ENCODE results near the gene KRT84. TPM values are rescaled to one million over a fixed set of nuclear protein-coding genes. Genes with fewer than 3 reads are reported as not detected.
"Not testable (repeated sequence)": the region's sequence is repeated elsewhere in the genome, so short reads cannot be mapped to it uniquely, and the experiment has no call there.

KRT84 gene
- total and polyA plus RNA-seq, 2 donors, result 0.94 to 2.5 TPM

DNA sequence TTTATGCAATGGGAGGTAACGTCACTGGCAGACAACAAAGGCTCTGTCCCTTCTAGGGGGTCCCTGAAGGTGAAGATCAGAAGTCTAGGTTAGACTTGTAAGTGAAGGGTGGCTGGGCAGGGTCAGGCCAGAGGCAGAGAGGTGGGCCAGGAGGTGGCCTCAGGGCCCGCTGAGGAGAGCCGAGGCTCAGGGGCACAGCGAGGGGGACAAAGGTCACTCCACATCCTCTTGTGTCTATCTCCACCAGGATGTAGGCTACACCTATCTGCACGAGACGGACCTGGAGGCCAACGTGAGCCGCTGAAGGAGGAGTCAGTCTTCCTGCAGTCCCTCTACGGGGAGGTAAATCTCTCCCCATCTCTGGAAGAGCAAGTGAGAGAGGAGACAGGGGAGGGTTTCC lies 38.4 kb downstream of the KRT84 start:
- H3K27ac ChIP-seq (ENCODE audit: low read depth in 1 of 2, low read length in 1 of 2), result no peak overlapping the region
- peaks cover 0 to 19% of the 10 kb centered on the region in 2 donors for H3K27me3 ChIP-seq (ENCODE audit: control insufficient read depth in 2 of 2, insufficient read depth in 1 of 2, low read length in 1 of 2)
- H3K36me3 ChIP-seq (ENCODE audit: control insufficient read depth in 2 of 2, insufficient read depth in 2 of 2, low read length in 1 of 2), result no peaks in the 10 kb centered on the region
- no peaks in the 10 kb centered on the region for H3K9me3 ChIP-seq (ENCODE audit: control insufficient read depth in 2 of 2, insufficient read depth in 1 of 2, low read length in 1 of 2)
- no peak for DNase-seq (ENCODE audit: low read depth in 6 of 9, low spot score in 9 of 9)
- peaks cover 0 to 4% of the 10 kb centered on the region in 2 donors for H3K4me1 ChIP-seq (ENCODE audit: control insufficient read depth in 2 of 2, insufficient read depth in 2 of 2, low read length in 2 of 2)
- WGBS, result 89% methylated on average over 9 of the region's 9 CpGs
- H3K4me3 ChIP-seq (ENCODE audit: low read length in 2 of 2), result no peak overlapping the region

DNA sequence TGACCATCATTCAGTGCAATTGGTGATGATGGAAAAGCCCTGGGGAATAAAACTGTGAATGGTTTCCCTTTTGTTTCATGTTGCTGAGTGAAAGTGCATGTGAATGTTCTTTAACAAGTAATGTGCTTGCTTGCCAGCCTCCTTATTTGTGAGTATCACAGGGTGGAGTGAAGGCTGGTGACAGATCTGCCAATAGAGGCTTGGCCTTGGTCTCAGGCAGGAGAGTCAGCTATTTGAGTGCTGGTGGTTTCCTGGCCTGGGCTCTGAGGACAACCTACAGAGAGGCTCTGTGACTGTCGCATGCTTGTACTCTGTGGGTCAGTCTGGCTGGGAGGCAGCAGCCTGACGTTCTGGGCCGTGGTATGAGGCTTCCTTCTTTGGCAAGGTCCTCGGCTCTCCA lies 38.9 kb downstream of the KRT84 start:
- H3K9me3 ChIP-seq (ENCODE audit: control insufficient read depth in 2 of 2, insufficient read depth in 1 of 2, low read length in 1 of 2), result no peaks in the 10 kb centered on the region
- H3K4me3 ChIP-seq (ENCODE audit: low read length in 2 of 2), result no peak overlapping the region
- H3K27me3 ChIP-seq (ENCODE audit: control insufficient read depth in 2 of 2, insufficient read depth in 1 of 2, low read length in 1 of 2), result peaks cover 0 to 19% of the 10 kb centered on the region in 2 donors
- 69% methylated on average over 4 of the region's 4 CpGs for WGBS
- H3K27ac ChIP-seq (ENCODE audit: low read depth in 1 of 2, low read length in 1 of 2), result no peak overlapping the region
- no peaks in the 10 kb centered on the region for H3K36me3 ChIP-seq (ENCODE audit: control insufficient read depth in 2 of 2, insufficient read depth in 2 of 2, low read length in 1 of 2)
- H3K4me1 ChIP-seq (ENCODE audit: control insufficient read depth in 2 of 2, insufficient read depth in 2 of 2, low read length in 2 of 2), result peaks cover 0 to 2% of the 10 kb centered on the region in 2 donors
- DNase-seq (ENCODE audit: low read depth in 6 of 9, low spot score in 9 of 9), result no peak

DNA sequence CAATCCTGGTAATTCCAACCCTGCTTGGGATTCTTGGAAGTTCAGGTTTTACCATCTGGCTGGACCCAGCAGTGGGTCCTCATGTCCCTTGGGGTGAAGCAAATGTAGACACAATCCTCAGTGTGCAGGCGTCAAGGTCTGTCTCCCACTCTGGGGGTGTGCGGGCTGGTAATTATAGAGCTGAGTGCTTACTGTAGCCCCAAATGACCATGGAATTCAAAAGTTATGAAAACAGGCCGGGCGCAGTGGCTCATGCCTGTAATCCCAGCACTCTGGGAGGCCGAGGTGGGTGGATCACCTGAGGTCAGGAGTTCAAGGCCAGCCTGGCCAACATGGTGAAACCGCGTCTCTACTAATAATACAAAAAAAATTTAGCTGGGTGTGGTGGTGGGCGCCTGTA lies 40.4 kb downstream of the KRT84 start:
- H3K27me3 ChIP-seq (ENCODE audit: control insufficient read depth in 2 of 2, insufficient read depth in 1 of 2, low read length in 1 of 2), result peaks cover 0 to 15% of the 10 kb centered on the region in 2 donors
- H3K4me3 ChIP-seq (ENCODE audit: low read length in 2 of 2); H3K27ac ChIP-seq (ENCODE audit: low read depth in 1 of 2, low read length in 1 of 2); H3K36me3 ChIP-seq (ENCODE audit: control insufficient read depth in 2 of 2, insufficient read depth in 2 of 2, low read length in 1 of 2); H3K4me1 ChIP-seq (ENCODE audit: control insufficient read depth in 2 of 2, insufficient read depth in 2 of 2, low read length in 2 of 2); DNase-seq (ENCODE audit: low read depth in 6 of 9, low spot score in 9 of 9); H3K9me3 ChIP-seq (ENCODE audit: control insufficient read depth in 2 of 2, insufficient read depth in 1 of 2, low read length in 1 of 2): not testable (repeated sequence)
- WGBS, result 96% methylated on average over 8 of the region's 8 CpGs

DNA sequence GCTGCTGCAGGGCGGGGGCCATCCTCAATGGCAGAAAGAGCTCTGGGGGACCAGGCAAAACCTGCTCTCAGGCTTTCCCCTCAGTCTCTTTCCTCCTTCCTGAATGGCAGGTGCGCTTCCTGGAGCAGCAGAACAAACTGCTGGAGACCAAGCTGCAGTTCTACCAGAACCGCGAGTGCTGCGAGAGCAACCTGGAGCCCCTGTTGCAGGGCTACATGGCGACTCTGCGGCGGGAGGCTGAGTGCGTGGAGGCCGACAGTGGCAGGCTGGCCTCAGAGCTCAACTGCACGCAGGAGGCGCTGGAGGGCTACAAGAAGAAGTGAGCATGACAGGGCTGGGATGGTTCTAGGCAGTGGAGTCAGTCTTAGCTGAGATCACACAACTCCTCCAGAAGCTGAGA lies 41.3 kb downstream of the KRT84 start:
- Histone ChIP-seq H3K36me3 (ENCODE audit: control insufficient read depth in 2 of 2, insufficient read depth in 2 of 2, low read length in 1 of 2) (no peaks in the 10 kb centered on the region), H3K27me3 (ENCODE audit: control insufficient read depth in 2 of 2, insufficient read depth in 1 of 2, low read length in 1 of 2) (peaks cover 0 to 11% of the 10 kb centered on the region in 2 donors), H3K9me3 (ENCODE audit: control insufficient read depth in 2 of 2, insufficient read depth in 1 of 2, low read length in 1 of 2) (no peaks in the 10 kb centered on the region), H3K4me3 (ENCODE audit: low read length in 2 of 2) (no peak overlapping the region), H3K27ac (ENCODE audit: low read depth in 1 of 2, low read length in 1 of 2) (no peak overlapping the region), H3K4me1 (ENCODE audit: control insufficient read depth in 2 of 2, insufficient read depth in 2 of 2, low read length in 2 of 2) (no peaks in the 10 kb centered on the region)
- no peak for DNase-seq (ENCODE audit: low read depth in 6 of 9, low spot score in 9 of 9)
- WGBS, result 98% methylated on average over 12 of the region's 12 CpGs

DNA sequence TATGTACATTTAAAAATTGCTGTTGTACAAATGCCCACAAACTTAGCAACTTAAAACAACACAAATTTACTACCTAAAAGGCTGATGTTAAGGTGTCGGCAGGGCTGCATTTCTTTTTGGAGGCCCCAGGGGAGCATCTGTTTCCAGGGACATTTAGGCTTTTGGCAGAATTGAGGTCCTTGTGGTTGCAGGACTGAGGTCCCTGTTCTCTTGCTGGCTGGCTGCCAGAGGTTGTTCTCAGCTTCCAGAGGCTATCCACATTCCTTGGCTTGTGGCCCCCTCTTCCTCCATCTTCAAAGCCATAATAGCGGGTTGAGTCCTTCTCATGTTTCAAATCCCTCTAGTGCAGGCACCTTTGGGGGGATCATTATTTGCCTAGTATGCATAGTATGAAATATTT lies 41.9 kb downstream of the KRT84 start:
- 71% methylated on average over 2 of the region's 2 CpGs for WGBS
- H3K4me1 ChIP-seq (ENCODE audit: control insufficient read depth in 2 of 2, insufficient read depth in 2 of 2, low read length in 2 of 2), result no peaks in the 10 kb centered on the region
- DNase-seq (ENCODE audit: low read depth in 6 of 9, low spot score in 9 of 9), result no peak

DNA sequence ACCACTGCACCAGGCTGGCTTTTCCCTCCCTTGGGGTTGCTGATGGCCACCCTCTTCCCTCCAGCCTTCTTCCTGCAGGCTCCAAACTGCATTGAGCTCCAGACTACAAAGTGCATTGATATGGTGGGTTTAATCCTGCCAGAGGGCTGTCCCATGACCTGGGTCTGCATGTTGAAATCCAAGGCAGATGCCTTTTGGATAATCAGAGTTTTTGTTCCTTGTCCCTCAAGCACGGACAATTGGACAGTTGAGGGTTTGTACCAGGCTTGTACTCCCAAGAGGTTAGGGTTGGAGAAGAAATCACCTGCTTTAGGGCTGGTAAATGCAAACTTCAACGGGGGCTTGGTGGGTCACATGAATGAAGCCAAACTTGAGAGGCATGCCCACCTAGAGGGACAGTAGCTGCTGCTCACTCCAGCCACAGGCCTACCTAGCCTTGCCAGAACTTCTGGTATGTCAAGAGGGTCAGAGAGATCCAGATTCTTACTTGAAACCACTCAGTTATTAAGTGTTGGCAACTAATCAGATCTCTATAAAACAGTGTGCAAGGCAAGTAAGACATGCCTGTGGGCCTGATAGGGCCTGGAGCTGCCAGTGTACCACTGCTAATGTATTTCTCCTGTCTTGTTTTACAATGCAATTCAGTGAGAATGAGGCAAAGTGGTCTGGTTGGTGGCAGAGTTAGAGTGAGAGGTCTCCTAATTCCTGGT lies 42.5 kb downstream of the KRT84 start:
- Histone ChIP-seq H3K9me3 (ENCODE audit: control insufficient read depth in 2 of 2, insufficient read depth in 1 of 2, low read length in 1 of 2) (no peaks in the 10 kb centered on the region), H3K4me1 (ENCODE audit: control insufficient read depth in 2 of 2, insufficient read depth in 2 of 2, low read length in 2 of 2) (no peaks in the 10 kb centered on the region), H3K27ac (ENCODE audit: low read depth in 1 of 2, low read length in 1 of 2) (no peak overlapping the region), H3K27me3 (ENCODE audit: control insufficient read depth in 2 of 2, insufficient read depth in 1 of 2, low read length in 1 of 2) (peaks cover 0 to 8% of the 10 kb centered on the region in 2 donors), H3K4me3 (ENCODE audit: low read length in 2 of 2) (no peak overlapping the region), H3K36me3 (ENCODE audit: control insufficient read depth in 2 of 2, insufficient read depth in 2 of 2, low read length in 1 of 2) (no peaks in the 10 kb centered on the region)
- WGBS, result 92% methylated on average over 2 of the region's 2 CpGs
- DNase-seq (ENCODE audit: low read depth in 6 of 9, low spot score in 9 of 9), result no peak

More for the DNA sequence above, 41.9 kb downstream of the KRT84 start:
- Histone ChIP-seq H3K27me3 (ENCODE audit: control insufficient read depth in 2 of 2, insufficient read depth in 1 of 2, low read length in 1 of 2) (peaks cover 0 to 11% of the 10 kb centered on the region in 2 donors), H3K9me3 (ENCODE audit: control insufficient read depth in 2 of 2, insufficient read depth in 1 of 2, low read length in 1 of 2) (no peaks in the 10 kb centered on the region), H3K36me3 (ENCODE audit: control insufficient read depth in 2 of 2, insufficient read depth in 2 of 2, low read length in 1 of 2) (no peaks in the 10 kb centered on the region), H3K4me3 (ENCODE audit: low read length in 2 of 2) (no peak overlapping the region), H3K27ac (ENCODE audit: low read depth in 1 of 2, low read length in 1 of 2) (no peak overlapping the region)

DNA sequence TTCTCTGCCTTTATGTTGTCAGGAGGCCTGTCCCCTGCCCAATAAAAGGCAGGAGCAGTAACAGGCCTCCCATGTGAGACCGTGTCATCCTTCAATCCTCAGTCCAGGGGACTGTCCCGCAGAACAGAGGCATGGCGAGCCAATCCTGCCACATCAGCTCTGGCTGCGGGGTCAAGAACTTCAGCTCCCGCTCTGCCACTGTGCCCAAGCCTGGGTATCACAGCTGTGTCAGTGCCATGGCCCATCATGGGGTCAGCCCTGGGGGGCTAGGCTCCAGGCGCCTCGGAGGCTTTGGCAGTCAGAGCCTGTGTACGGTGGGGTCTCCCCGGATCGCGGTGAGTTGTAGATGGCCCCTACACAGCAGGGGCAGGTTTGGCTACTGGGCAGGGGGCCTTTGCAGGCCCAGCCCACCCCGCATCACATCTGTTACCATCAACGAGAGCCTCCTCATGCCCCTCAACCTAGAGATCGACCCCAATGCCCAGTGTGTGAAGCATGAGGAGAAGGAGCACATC lies 44.3 kb downstream of the KRT84 start:
- Histone ChIP-seq H3K4me3 (ENCODE audit: low read length in 2 of 2) (no peak overlapping the region), H3K4me1 (ENCODE audit: control insufficient read depth in 2 of 2, insufficient read depth in 2 of 2, low read length in 2 of 2) (no peaks in the 10 kb centered on the region), H3K27ac (ENCODE audit: low read depth in 1 of 2, low read length in 1 of 2) (no peak overlapping the region), H3K27me3 (ENCODE audit: control insufficient read depth in 2 of 2, insufficient read depth in 1 of 2, low read length in 1 of 2) (peaks cover 0 to 5% of the 10 kb centered on the region in 2 donors), H3K9me3 (ENCODE audit: control insufficient read depth in 2 of 2, insufficient read depth in 1 of 2, low read length in 1 of 2) (no peaks in the 10 kb centered on the region), H3K36me3 (ENCODE audit: control insufficient read depth in 2 of 2, insufficient read depth in 2 of 2, low read length in 1 of 2) (no peaks in the 10 kb centered on the region)
- 95% methylated on average over 14 of the region's 14 CpGs for WGBS
- DNase-seq (ENCODE audit: low read depth in 6 of 9, low spot score in 9 of 9), result no peak

DNA sequence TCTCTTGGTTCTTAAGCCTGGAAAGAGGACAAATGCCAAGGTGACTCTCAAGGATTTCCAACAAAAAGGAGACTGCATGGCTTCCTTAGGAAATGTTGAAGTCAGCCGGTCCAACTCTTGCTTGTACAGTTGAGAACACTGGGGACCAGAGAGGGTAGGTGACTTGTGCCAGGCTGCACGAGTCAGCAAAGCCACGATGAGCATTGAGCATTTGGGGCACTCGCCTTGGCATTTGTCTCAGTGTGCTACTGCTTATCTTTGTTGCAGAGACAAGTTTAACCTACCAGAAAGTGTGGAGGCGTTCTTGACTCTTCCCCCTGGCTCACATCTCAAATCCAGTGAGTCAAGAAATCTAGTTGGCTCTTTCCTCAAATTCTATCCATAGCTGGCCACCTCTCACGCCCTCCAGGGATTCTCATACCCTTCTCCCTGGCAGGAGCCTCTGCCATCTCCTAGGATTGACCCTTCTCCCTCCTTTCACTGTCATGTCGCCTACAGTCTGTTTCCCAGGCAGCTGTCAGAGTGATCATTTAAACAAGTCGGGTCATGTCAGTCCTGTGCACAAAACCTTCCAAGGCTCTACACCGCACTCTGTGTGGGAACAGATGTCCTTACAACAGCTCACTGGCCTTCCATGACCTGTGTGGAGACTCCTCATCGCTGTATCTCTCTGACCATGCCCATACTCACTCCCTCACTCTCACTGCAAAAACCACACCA lies 47.1 kb downstream of the KRT84 start:
- H3K36me3 ChIP-seq (ENCODE audit: control insufficient read depth in 2 of 2, insufficient read depth in 2 of 2, low read length in 1 of 2), result no peaks in the 10 kb centered on the region
- no peak overlapping the region for H3K4me3 ChIP-seq (ENCODE audit: low read length in 2 of 2)
- H3K27me3 ChIP-seq (ENCODE audit: control insufficient read depth in 2 of 2, insufficient read depth in 1 of 2, low read length in 1 of 2), result peaks cover 0 to 3% of the 10 kb centered on the region in 2 donors
- H3K4me1 ChIP-seq (ENCODE audit: control insufficient read depth in 2 of 2, insufficient read depth in 2 of 2, low read length in 2 of 2), result no peaks in the 10 kb centered on the region
- 89% methylated on average over 10 of the region's 10 CpGs for WGBS
- peaks cover 0 to 5% of the 10 kb centered on the region in 2 donors for H3K9me3 ChIP-seq (ENCODE audit: control insufficient read depth in 2 of 2, insufficient read depth in 1 of 2, low read length in 1 of 2)
- DNase-seq (ENCODE audit: low read depth in 6 of 9, low spot score in 9 of 9), result no peak
- H3K27ac ChIP-seq (ENCODE audit: low read depth in 1 of 2, low read length in 1 of 2), result no peak overlapping the region

DNA sequence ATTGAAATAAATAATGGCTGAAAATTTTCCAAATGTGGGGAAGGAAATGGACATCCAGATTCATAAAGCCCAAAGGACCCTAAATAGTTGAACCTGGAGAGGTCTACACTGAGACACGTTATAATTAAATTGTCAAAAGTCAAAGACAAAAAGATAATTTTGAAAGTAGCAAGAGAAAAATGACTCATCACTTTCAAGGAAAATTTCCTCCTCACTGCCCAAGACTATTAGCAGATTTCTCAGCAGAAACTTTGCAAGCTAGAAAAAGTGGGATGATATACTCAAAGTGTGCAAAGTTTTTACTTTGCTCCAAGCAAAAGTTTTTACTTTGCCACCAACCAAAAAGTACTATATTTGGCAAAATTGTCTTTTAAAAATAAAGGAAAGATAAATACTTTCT lies 48.4 kb downstream of the KRT84 start:
- Histone ChIP-seq H3K9me3 (ENCODE audit: control insufficient read depth in 2 of 2, insufficient read depth in 1 of 2, low read length in 1 of 2) (peaks cover 0 to 5% of the 10 kb centered on the region in 2 donors), H3K4me1 (ENCODE audit: control insufficient read depth in 2 of 2, insufficient read depth in 2 of 2, low read length in 2 of 2) (no peaks in the 10 kb centered on the region), H3K27me3 (ENCODE audit: control insufficient read depth in 2 of 2, insufficient read depth in 1 of 2, low read length in 1 of 2) (no peaks in the 10 kb centered on the region), H3K27ac (ENCODE audit: low read depth in 1 of 2, low read length in 1 of 2) (no peak overlapping the region), H3K36me3 (ENCODE audit: control insufficient read depth in 2 of 2, insufficient read depth in 2 of 2, low read length in 1 of 2) (no peaks in the 10 kb centered on the region), H3K4me3 (ENCODE audit: low read length in 2 of 2) (no peak overlapping the region)
- 75% methylated on average over 1 of the region's 1 CpG for WGBS
- DNase-seq (ENCODE audit: low read depth in 6 of 9, low spot score in 9 of 9), result no peak

Data from thymus (tissue), 11 donors.